OCI-M2 (cell line): ENCODE results near the gene AGAP3.

ENCODE experiments used
- DNase-seq: peaks from one replicate; lab custom pipeline; 2025; ENCODE audit not compliant: unreplicated experiment; lab: John Stamatoyannopoulos, UW

The AGAP3 gene

DNA sequence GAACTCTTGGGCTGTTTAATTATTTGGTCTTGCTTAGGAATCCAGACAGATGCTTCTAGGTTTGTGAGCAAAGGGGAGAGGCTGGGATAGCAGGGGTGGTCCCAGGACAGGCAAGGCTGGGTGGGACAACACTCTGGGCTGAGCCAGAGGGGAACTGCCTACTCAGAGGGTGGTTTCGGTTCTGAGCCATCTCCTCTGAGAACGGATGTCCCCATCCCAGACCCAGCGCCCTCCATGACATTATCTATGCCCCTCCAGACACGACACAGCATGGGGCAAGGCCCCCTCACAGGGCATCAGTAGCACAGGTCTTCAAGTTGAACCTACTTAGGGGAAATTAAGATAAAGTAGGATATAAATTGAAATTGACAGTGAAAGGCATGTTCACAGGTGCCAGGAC lies 93.7 kb downstream of the AGAP3 start:
- no peak for DNase-seq

DNA sequence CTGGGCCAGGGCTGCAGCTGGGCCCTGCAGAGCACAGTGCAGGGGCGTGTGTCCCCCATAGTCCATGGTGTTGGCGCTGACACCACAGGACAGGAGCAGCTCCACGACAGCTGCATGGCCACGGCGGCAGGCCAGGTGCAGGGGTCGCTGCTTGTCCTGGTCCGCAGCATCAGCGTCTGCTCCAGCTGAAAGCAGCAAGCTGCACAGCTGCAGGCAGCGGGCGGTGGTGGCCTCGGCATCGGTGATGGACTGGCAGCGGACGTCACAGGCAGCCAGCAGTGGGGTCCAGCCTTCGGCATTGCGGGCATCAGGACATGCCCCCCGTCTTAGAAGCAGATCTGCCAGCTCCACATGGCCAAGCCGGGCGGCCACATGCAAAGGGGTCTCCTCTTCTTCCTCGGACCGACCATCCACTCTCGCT lies 94.7 kb downstream of the AGAP3 start:
- DNase-seq: no peak

- DNase-seq: no peak
Measured at GRCh38 chr7:151185762-151186639, 99.7 kb downstream of the AGAP3 start.

DNA sequence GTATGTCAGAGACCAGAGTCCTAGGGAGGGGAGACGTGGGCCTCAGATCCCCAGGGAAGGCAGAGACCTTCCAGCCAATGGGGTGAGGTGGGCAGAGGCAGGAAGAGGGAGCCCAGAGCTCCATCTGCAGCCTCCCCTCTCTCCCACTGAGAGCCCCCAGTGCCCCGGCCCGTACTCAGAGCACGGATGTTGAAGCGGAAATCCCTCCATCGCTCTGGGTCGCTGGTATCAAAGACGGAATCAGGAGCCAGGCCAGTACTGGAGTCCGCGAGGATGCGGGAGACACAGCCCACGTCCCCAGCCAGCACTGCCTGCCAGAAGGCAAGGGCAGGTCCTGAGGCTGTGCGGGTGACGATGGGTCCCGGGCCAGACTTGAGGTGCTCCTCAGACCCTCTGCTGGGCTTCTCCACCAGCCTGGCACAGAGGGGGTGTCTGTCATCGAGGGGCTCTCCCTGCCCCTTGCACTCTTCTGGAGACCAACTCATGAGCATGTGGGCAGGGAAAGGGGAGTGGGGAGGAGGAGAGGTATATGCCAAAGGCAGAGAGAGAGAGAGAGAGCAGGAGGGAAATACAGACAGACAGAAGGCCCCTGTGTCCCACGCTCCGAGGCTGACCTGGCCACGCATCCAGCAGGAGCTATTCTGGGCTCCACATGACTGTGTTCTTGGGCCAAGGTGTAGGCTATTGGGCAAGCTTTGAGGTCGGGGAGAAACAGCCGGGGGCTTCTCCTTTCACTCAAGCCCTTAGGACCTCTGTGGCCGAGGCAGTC lies 100.5 kb downstream of the AGAP3 start, which contains the start of gene ASB10:
Gene ASB10 (minus strand): TSS at position 611 of the 769 bp plus-strand sequence. CDS start 120 bp downstream, at position 491.
- DNase-seq: no peak

- no peak for DNase-seq
Measured at GRCh38 chr7:151187409-151188251, 101.4 kb downstream of the AGAP3 start.

GRCh38 chr7:151188252-151188542 lies 101.9 kb downstream of the AGAP3 start:
- no peak for DNase-seq

DNA sequence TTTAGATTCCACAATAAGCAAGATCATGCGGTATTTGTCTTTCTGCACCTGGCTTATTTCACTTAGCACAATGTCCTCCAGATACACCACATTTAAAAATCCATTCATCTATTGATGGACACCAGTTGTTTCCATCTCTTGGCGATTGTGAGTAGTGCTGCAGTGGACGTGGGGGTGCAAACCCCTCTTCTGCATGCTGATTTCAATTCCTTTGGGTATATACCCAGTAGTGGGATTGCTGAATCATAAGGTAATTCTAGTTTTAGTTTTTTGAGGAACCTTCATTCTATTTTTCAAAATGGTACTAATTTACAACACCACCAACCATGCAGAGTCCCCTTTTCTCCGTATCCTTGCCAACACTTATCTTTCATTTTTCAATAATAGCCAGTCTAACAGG lies 102.8 kb downstream of the AGAP3 start:
- no peak for DNase-seq

- DNase-seq: no peak
Measured at GRCh38 chr7:151191544-151191943, 105.3 kb downstream of the AGAP3 start.

GRCh38 chr7:151192002-151192539 lies 105.8 kb downstream of the AGAP3 start:
- no peak for DNase-seq

GRCh38 chr7:151193203-151193978 lies 107.1 kb downstream of the AGAP3 start:
- no peak for DNase-seq
